Colonic mucosa (tissue), 4 donors: ENCODE data around the gene RASGRF1. TPM values are rescaled to one million over a fixed set of nuclear protein-coding genes. Genes with fewer than 3 reads are reported as not detected.

ENCODE experiments used
- DNase-seq: peaks from one replicate; pipeline ENCODE4 v3.0.0-alpha.2; 2020
- H3K27ac ChIP-seq: fragments of 200-600 bp; one replicate; pipeline ENCODE4 v1.8.0; 2021
- H3K27me3 ChIP-seq: fragments of 200-600 bp; one replicate; pipeline ENCODE4 v1.8.0; 2021
- H3K36me3 ChIP-seq: fragments of 200-600 bp; one replicate; pipeline ENCODE4 v1.8.0; 2021
- H3K4me1 ChIP-seq: fragments of 200-600 bp; one replicate; pipeline ENCODE4 v1.8.0; 2021; ENCODE audit warnings: mild to moderate bottlenecking
- H3K4me3 ChIP-seq: fragments of 200-600 bp; one replicate; pipeline ENCODE4 v1.8.0; 2021
- H3K9ac ChIP-seq, 2 donors: one replicate each; pipeline ENCODE4 v1.7.0; 2013; ENCODE audit warnings: control low read depth in 2 of 2, low read depth in 2 of 2, low read length in 2 of 2
- H3K9me3 ChIP-seq: fragments of 200-600 bp; one replicate; pipeline ENCODE4 v1.8.0; 2021
- intact Hi-C: fragments of 100-400 bp; cut with DNase I; formaldehyde crosslinking; loops from one replicate; pipeline ENCODE4 v1.14.1; 2022
- total RNA-seq, 2 donors: library from RNA; stranded (reverse); fragmentation: NEBNext Ultra II Directional in 1 of 2; extraction: Animal tissue kit (Norgen Biotek cat#: 25700) in 1 of 2; gene quantifications; one replicate each; pipeline ENCODE4 v1.2.1, GENCODE V29; 2021
- TF ChIP-seq, protein P1 (sequence below): fragments of 200-600 bp; IDR thresholded peaks from one replicate; pipeline ENCODE4 v1.8.0; 2022; ENCODE audit warnings: antibody characterized with exemption, mild to moderate bottlenecking
- donor health status: healthy.
- donor health status: DM: no; HTN: no; CAD: no.
- donor health status: DM: no; HTN: no; CAD: no.

The RASGRF1 gene
- total RNA-seq, 2 donors from 2014 or later: 0.15 to 0.56 TPM

DNA sequence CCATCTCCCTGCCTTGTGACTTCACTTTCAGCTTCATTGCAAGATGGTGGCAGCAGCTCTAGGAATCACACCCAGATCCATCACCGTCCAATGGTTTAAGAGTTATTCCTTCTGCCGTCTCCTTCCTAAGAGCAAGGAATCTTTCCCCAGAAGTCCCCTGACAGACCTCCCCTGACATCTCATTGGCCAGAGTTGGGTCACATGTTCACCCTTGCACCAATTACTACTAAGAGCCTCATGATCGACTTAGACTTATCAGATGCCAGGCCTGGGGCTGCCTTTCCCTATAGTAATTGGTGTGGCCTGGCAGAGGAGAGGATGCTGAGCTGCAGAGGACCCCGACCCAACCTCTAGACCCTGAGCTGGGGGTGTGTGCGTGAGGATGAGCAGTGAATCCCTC is 31.8 kb upstream of the RASGRF1 start:
- no peak overlapping the region for H3K4me3 ChIP-seq
- intact Hi-C loops: no loop called here
- H3K27ac ChIP-seq: no peak overlapping the region
- H3K9me3 ChIP-seq: no peaks in the 10 kb centered on the region
- no peak for DNase-seq
- TF ChIP-seq, protein P1, sequence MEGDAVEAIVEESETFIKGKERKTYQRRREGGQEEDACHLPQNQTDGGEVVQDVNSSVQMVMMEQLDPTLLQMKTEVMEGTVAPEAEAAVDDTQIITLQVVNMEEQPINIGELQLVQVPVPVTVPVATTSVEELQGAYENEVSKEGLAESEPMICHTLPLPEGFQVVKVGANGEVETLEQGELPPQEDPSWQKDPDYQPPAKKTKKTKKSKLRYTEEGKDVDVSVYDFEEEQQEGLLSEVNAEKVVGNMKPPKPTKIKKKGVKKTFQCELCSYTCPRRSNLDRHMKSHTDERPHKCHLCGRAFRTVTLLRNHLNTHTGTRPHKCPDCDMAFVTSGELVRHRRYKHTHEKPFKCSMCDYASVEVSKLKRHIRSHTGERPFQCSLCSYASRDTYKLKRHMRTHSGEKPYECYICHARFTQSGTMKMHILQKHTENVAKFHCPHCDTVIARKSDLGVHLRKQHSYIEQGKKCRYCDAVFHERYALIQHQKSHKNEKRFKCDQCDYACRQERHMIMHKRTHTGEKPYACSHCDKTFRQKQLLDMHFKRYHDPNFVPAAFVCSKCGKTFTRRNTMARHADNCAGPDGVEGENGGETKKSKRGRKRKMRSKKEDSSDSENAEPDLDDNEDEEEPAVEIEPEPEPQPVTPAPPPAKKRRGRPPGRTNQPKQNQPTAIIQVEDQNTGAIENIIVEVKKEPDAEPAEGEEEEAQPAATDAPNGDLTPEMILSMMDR: no peak
- no peaks in the 10 kb centered on the region for H3K4me1 ChIP-seq
- no peaks in the 10 kb centered on the region for H3K27me3 ChIP-seq
- no peaks in the 10 kb centered on the region for H3K36me3 ChIP-seq
- no peak overlapping the region for H3K9ac ChIP-seq

DNA sequence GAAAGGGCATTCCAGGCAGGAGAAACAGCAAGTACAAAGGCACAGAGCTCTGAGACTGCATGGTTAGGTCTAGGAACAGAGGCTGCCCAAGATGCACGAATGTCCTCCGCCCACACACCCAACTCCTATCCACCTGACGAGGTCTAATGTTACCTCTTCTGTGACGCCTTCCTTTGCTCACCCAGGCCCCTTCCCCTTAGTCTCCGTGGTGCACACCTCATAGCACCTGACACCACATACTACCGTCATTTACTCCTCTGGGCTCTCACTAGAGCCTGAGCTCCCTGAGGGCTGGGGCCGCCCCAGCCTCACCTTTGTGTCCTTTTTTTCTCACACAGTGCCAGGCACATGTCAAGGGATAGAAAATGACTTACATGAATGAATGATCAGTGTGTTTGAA is 31.0 kb upstream of the RASGRF1 start:
- no peak overlapping the region for H3K9ac ChIP-seq
- no peaks in the 10 kb centered on the region for H3K27me3 ChIP-seq
- no peak overlapping the region for H3K27ac ChIP-seq
- TF ChIP-seq, protein P1: no peak
- intact Hi-C loops: no loop called here
- H3K4me3 ChIP-seq: no peak overlapping the region
- no peaks in the 10 kb centered on the region for H3K36me3 ChIP-seq
- no peak for DNase-seq
- H3K9me3 ChIP-seq: no peaks in the 10 kb centered on the region
- no peaks in the 10 kb centered on the region for H3K4me1 ChIP-seq

DNA sequence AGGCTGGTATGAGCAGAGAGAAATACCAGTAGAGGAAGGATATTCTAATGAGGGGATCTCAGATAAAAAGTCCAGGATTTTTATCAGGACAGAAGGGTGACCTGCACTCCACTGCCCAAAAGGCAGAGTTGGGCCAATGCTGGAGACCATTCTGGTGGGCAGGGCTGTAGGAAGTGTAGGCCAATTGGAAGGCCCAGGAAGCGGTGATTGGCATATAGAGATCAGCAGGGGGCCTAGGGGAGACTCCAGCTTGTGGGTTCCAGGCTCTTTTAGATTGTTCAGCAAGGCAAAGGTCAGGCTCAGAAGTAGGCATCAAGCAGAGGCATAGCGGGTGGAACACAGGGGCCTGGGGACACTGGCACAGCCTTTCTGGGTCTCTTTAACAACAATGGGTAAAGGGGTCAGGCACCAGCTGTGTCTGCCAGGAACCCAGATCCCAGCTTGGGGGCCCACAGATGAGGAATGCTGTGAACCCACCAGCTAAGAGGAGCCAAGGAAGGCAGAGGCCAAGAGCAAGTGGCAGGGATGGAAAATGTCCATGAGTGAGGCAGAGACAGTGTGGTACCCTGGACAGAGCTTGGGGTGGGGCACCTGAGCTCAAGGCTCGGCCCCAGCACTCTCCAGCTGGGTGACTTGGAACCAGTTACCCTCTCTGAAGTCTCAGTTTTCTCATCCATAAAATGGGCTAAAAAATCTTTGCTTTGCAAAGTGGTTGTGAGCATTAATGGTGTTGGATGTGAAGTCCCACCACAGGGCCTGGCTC is 27.0 kb upstream of the RASGRF1 start:
- intact Hi-C loops: no loop called here
- no peaks in the 10 kb centered on the region for H3K4me1 ChIP-seq
- no peaks in the 10 kb centered on the region for H3K36me3 ChIP-seq
- no peak overlapping the region for H3K9ac ChIP-seq
- H3K9me3 ChIP-seq: no peaks in the 10 kb centered on the region
- no peak for DNase-seq
- H3K27me3 ChIP-seq: no peaks in the 10 kb centered on the region
- no peak overlapping the region for H3K27ac ChIP-seq
- no peak overlapping the region for H3K4me3 ChIP-seq
- TF ChIP-seq, protein P1: no peak

DNA sequence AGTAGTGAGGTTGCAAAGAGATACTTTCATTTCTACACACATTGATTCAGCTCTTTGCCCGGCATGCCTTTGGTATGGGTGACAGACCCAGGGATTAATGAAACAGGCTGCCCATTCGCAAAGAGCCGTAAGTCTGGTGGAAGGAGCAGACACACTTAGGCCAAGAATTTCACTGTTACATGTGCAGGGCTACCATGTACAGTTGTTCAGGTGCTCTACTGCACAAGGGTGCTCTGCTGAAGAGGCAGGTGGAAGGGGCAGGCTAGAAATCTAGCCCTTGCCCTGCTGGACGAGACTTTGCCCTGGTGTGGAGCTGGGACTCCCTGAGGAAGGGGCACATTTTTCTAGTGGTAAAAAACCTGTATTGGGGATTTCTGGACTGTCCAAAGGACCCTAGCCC is 26.2 kb upstream of the RASGRF1 start:
- H3K9me3 ChIP-seq: no peaks in the 10 kb centered on the region
- intact Hi-C loops: no loop called here
- no peaks in the 10 kb centered on the region for H3K4me1 ChIP-seq
- H3K27me3 ChIP-seq: no peaks in the 10 kb centered on the region
- TF ChIP-seq, protein P1: no peak
- H3K9ac ChIP-seq: no peak overlapping the region
- H3K36me3 ChIP-seq: no peaks in the 10 kb centered on the region
- H3K27ac ChIP-seq: no peak overlapping the region
- no peak for DNase-seq
- H3K4me3 ChIP-seq: no peak overlapping the region

DNA sequence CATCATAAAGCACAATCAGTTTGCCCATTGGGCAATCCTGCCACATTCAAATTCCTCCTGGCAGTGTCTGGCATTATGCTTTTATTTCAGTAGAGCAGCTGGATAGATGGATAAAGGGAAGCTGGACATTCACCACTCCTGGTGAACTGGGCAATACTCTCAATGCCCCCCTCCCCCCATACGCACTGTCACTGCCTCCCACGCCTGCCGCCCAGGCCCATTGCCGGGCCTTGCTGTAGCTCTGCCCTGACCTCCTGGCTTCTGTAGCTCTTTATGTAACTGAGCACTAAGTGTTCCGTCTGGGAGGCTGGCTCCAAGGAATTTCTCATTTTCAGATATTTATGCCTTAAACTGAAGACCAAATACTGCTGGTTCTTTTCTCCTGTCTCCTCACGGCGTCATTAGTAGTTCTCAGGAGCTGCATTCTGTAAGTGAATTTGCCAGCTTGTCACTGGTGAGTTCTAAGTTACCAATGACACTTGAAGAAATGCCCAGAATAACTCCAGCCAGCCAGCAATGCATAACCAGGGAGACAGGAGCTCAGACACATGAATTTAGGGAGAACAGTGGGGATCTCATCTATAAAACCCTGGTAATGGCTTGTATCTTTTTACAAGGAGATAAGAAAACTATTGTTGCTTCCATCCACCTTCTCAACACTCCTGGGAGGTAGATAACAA is 25.5 kb upstream of the RASGRF1 start:
- no peaks in the 10 kb centered on the region for H3K4me1 ChIP-seq
- TF ChIP-seq, protein P1: no peak
- H3K36me3 ChIP-seq: no peaks in the 10 kb centered on the region
- H3K9ac ChIP-seq: no peak overlapping the region
- no peak for DNase-seq
- intact Hi-C loops: no loop called here
- H3K27ac ChIP-seq: no peak overlapping the region
- no peaks in the 10 kb centered on the region for H3K27me3 ChIP-seq
- no peaks in the 10 kb centered on the region for H3K9me3 ChIP-seq
- H3K4me3 ChIP-seq: no peak overlapping the region
